Lower leg skin (tissue), 4 donors: ENCODE data around the gene PRPF6. TPM values are rescaled to one million over a fixed set of nuclear protein-coding genes. Genes with fewer than 3 reads are reported as not detected.

Experiments
- DNase-seq, 2 donors: peaks; one replicate each; pipeline ENCODE4 v3.0.0-alpha.2; 2019; ENCODE audit warnings: low spot score in 2 of 2
- H3K4me3 ChIP-seq: fragments of 200-600 bp; sonication (generic); 2 replicates; pipeline ENCODE4 v1.5.1; 2017; ENCODE audit warnings: mild to moderate bottlenecking, low read depth; ENCODE audit not compliant: poor library complexity, severe bottlenecking
- POLR2A ChIP-seq, 2 donors: fragments of 450-650 bp; IDR thresholded peaks; one replicate each; pipeline ENCODE4 v1.6.1; 2016 to 2017; ENCODE audit warnings: antibody characterized with exemption in 2 of 2, mild to moderate bottlenecking in 1 of 2, moderate library complexity in 1 of 2
- WGBS, 2 donors: methylation state at CpG; one replicate each; pipeline ENCODE4 v1.1.5; 2018; 5-methylcytosine and 5-hydroxymethylcytosine counted together
- intact Hi-C: fragments of 100-400 bp; cut with DNase I; formaldehyde crosslinking; loops from one replicate; pipeline ENCODE4 v1.15.0; 2023; ENCODE audit warnings: low total_unique reads
- total RNA-seq, 4 donors: library from RNA; depleted of rRNA; stranded (reverse); fragments of >200 nt; gene quantifications; one replicate each; pipeline ENCODE4 v1.1.0, GENCODE V29; 2016
- TF ChIP-seq, protein P1 (sequence below), 3 donors: fragments of 450-650 bp; IDR thresholded peaks; one replicate each; pipeline ENCODE4 v1.5.1; 2016; ENCODE audit warnings: antibody characterized with exemption in 3 of 3, mild to moderate bottlenecking in 3 of 3, moderate library complexity in 2 of 3

Gene PRPF6
- total RNA-seq, 4 donors from 2014 or later, result 66.8 to 88.3 (median 79.1) TPM

DNA sequence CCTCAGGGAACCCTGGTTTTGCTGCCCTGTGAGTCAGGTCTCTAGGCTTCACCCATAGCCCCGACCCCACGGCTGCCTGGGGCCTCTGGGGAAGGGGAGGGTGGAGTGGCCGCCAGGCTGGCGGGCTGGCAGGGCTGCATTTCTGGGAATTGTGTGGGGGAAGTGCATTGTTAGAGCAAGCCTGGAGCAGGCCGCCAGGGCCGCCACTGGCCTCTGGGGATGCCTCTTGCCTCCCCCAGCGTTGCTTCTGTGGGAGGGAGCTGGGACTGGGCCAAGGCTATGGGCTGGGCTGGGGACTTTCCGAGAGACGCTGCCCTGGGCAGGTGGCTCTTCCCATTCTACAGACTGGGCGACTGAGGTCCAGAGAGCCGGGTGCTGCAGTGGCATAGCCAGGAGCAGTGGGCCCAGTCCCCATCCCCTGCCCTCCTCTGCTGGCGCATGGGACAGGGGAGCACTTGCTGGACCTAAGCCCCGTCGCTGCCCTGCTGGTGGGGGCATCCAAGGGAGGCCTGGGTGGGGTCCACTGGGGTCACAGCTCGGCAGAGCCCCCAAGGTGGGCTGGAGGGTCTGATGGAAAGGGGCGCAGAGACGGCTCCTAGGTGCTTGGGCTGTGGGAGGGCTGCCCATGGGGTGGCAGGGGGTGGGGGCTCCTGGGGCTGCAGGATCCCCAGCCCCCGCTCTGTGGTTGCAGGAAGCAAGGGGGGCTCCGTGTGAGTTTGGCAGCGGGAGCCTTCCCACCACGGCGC, 75.1 kb downstream of the PRPF6 start:
- WGBS, 2 donors, result 44% methylated on average over 16 to 18 of the region's 22 CpGs
- TF ChIP-seq, protein P1, sequence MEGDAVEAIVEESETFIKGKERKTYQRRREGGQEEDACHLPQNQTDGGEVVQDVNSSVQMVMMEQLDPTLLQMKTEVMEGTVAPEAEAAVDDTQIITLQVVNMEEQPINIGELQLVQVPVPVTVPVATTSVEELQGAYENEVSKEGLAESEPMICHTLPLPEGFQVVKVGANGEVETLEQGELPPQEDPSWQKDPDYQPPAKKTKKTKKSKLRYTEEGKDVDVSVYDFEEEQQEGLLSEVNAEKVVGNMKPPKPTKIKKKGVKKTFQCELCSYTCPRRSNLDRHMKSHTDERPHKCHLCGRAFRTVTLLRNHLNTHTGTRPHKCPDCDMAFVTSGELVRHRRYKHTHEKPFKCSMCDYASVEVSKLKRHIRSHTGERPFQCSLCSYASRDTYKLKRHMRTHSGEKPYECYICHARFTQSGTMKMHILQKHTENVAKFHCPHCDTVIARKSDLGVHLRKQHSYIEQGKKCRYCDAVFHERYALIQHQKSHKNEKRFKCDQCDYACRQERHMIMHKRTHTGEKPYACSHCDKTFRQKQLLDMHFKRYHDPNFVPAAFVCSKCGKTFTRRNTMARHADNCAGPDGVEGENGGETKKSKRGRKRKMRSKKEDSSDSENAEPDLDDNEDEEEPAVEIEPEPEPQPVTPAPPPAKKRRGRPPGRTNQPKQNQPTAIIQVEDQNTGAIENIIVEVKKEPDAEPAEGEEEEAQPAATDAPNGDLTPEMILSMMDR (IDR thresholded peaks at IDR 0.05), result no peak
- TF ChIP-seq POLR2A (IDR thresholded peaks at IDR 0.05), result no peak
- intact Hi-C loops, result no loop called here
- H3K4me3 ChIP-seq, result no peak overlapping the region
- DNase-seq, result no peak

DNA sequence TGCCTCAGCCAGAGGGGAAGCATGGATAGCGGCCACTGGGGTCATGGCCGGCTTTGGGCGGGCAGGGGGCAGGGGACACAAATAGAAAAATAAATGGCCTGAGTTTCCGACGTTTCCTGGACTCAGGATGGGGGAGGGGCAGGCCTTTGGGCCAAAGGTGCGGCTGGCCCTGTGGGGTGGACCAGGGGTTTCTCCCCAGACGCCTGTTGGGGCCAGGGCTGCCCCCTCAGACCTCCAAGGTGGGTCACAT, 75.6 kb downstream of the PRPF6 start:
- no peak overlapping the region for H3K4me3 ChIP-seq
- intact Hi-C loops, result no loop called here
- TF ChIP-seq POLR2A (IDR thresholded peaks at IDR 0.05), result no peak
- TF ChIP-seq, protein P1 (IDR thresholded peaks at IDR 0.05), result no peak
- WGBS, 2 donors, result 64 to 75% methylated on average over 5 to 7 of the region's 7 CpGs
- DNase-seq, result no peak

DNA sequence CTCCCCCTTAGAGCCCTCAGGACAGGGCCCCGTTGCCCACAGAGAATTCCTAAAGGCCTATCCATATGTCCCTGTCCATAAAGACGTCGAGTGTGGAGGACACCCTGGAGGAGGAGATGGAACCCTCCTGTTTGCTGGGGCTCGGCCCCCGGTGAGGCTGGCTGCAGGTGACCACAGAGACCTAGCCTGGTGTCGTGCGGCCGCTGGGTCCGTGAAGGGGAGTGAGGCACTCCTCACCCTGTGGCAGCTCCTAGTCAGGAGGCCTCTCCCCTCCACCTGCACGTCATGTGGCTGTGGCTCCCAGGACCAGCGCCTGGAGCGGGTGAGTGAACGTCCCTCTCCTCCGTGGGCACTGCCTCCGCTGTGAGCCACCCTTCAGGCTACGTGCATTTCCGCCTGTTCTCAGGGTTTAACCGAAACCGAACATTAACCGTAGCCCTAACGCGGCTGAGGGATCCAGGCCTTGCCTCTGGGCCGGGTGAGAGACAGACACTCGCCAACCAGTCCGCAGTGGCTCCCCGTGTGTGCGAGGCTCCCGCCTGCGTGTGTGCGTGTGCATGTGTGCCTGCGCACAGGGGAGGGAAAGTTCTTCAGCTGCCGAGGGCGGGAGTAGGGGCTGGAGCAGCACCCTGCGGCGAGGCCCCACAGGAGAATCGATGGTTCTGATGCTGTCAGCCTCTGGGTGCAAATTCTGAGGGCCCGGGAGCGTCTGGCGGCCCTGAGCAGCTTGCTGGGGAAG, 76.1 kb downstream of the PRPF6 start:
- 54 to 62% methylated on average over 23 to 38 of the region's 39 CpGs for WGBS, 2 donors
- no peak for DNase-seq
- intact Hi-C loops, result no loop called here
- no peak overlapping the region for H3K4me3 ChIP-seq
- TF ChIP-seq POLR2A (IDR thresholded peaks at IDR 0.05), result no peak
- TF ChIP-seq, protein P1 (IDR thresholded peaks at IDR 0.05), result no peak

DNA sequence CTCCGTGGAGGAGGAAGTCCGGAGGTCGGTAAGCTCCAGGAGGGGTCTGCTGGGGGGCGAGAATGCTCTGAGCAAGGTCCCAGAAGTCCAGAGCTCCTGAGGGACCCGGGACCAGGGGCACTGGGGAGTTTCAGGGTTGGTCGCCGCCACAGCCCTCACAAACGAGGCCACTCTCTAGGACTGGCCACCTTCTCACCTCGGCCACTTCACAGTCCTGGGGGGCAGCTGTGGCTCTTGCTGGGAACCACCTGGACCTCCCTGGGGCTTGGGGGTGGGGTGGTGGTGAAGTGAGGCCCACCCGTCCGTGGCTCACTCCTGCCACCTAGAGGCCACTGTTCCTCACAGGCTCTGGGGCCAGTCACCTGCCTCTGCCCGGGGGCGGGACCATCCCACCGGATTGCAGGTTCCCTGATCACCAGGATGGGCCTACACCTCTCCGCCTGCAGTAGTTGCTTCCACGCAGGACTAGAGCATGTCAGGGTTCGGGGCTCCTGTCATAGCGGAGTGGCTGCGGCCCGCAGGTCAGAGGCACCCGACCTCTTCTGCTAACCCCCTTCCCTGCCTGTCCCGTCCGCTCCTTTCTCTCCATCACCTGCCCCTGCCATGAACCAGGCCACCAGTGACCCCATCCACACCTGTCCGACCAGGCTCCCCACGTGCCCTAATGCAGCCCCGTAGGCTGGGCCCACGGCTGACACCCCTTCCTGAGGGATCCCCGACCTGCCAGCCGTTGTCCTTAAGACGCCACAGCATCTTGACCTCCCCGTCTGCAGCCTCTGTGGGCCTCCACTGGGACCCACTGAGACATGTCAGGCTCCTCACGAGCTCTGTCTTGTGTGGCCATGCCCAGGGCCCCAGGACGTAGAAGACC, 76.9 kb downstream of the PRPF6 start:
- peak in 1 of 2 donors; percentile 94 for DNase-seq
- TF ChIP-seq, protein P1 (IDR thresholded peaks at IDR 0.05), result no peak
- no peak for TF ChIP-seq POLR2A (IDR thresholded peaks at IDR 0.05)
- WGBS, 2 donors, result 26 to 35% methylated on average over 28 to 29 of the region's 33 CpGs
- intact Hi-C loops, result no loop called here
- H3K4me3 ChIP-seq, result no peak overlapping the region

DNA sequence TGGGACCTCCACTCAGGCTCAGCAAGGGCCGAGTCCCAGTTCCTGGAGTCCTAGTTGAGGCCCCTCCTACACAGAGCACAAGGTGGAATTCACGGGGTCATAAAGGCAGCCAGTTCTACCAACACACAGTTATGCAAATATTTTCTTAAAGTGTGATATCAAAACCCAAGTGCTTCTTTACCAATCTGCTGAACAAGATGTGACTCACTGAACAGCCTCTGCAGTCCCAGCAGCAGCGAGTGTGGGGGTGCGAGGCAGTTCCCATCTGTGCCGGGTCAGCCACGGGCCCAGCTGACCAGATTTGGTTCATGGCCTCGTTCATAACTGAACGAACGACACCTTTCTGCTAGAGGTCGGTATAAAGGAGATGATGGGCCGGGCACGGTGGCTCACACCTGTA, 77.6 kb downstream of the PRPF6 start:
- no peak for DNase-seq
- TF ChIP-seq, protein P1 (IDR thresholded peaks at IDR 0.05), result no peak
- no peak for TF ChIP-seq POLR2A (IDR thresholded peaks at IDR 0.05)
- no peak overlapping the region for H3K4me3 ChIP-seq
- intact Hi-C loops, result no loop called here
- WGBS, 2 donors, result 82 to 90% methylated on average over 12 of the region's 12 CpGs
